WTC11 (cell line): ENCODE results near the gene CAPN2. TPM values are rescaled to one million over a fixed set of nuclear protein-coding genes. Genes with fewer than 3 reads are reported as not detected.
A peak's percentile ranks its signal among the peaks of the same experiment; 100 is the strongest.

Experiments
- ATAC-seq: fragments of 200-7000 bp; cut with Tn5 transposase; 2 replicates; pipeline ENCODE4 v1.10.0; 2021; ENCODE audit warnings: mild to moderate bottlenecking, moderate library complexity
- CTCF ChIA-PET: fragments of 300-600 bp; sonication (Branson Sonifier 250); formaldehyde crosslinking; loops from one replicate; lab custom pipeline; 2021; ENCODE audit warnings: antibody characterized with exemption; lab: Charles Lee
- POLR2A ChIA-PET: fragments of 350-600 bp; sonication (Branson Sonifier 250); formaldehyde crosslinking; loops from one replicate; lab custom pipeline; 2021; ENCODE audit warnings: antibody characterized with exemption; lab: Charles Lee
- DNase-seq: peaks from one replicate; pipeline ENCODE4 v3.0.0; 2021; ENCODE audit warnings: low spot score
- H3K27ac Mint-ChIP-seq: 2 replicates; pipeline ENCODE4 v1.8.0; 2021; ENCODE audit warnings: mixed read lengths
- H3K27me3 Mint-ChIP-seq: 2 replicates; pipeline ENCODE4 v1.8.0; 2021; ENCODE audit warnings: low read depth, mild to moderate bottlenecking, moderate library complexity, mixed read lengths
- H3K36me3 Mint-ChIP-seq: 2 replicates; pipeline ENCODE4 v1.8.0; 2021; ENCODE audit warnings: mixed read lengths
- H3K4me1 Mint-ChIP-seq: 2 replicates; pipeline ENCODE4 v1.8.0; 2022; ENCODE audit warnings: mixed read lengths
- H3K4me3 Mint-ChIP-seq: 2 replicates; pipeline ENCODE4 v1.8.0; 2021; ENCODE audit warnings: mild to moderate bottlenecking, moderate library complexity, mixed read lengths
- H3K9me3 Mint-ChIP-seq: 2 replicates; pipeline ENCODE4 v1.8.0; 2021; ENCODE audit warnings: mixed read lengths
- ATF3 ChIP-seq: sonication (generic); formaldehyde crosslinking; conservative IDR thresholded peaks from 2 replicates; pipeline ENCODE4 v1.8.1; 2022; ENCODE audit warnings: mild to moderate bottlenecking, missing genetic modification reagents
- ATF6 ChIP-seq: sonication (generic); formaldehyde crosslinking; IDR thresholded peaks from 2 replicates; pipeline ENCODE4 v1.8.1; 2023; ENCODE audit warnings: mild to moderate bottlenecking, missing genetic modification reagents
- CDX4 ChIP-seq: fragments of 250-450 bp; sonication (Bioruptor Pico); IDR thresholded peaks from 2 replicates; pipeline ENCODE4 v1.9.0; 2021; ENCODE audit warnings: moderate library complexity, mild to moderate bottlenecking, inconsistent platforms, borderline replicate concordance
- E2F1 ChIP-seq: sonication (generic); formaldehyde crosslinking; IDR thresholded peaks from 2 replicates; pipeline ENCODE4 v1.8.0; 2022; ENCODE audit warnings: mild to moderate bottlenecking, missing genetic modification reagents
- E2F4 ChIP-seq: sonication (generic); formaldehyde crosslinking; IDR thresholded peaks from 2 replicates; pipeline ENCODE4 v1.8.1; 2022; ENCODE audit warnings: low read depth, mild to moderate bottlenecking, moderate library complexity, missing genetic modification reagents, borderline replicate concordance
- ETV6 ChIP-seq: sonication (generic); formaldehyde crosslinking; IDR thresholded peaks from 2 replicates; pipeline ENCODE4 v1.8.1; 2022; ENCODE audit warnings: mild to moderate bottlenecking, missing genetic modification reagents
- GRHL2 ChIP-seq: fragments of 250-450 bp; sonication (Bioruptor Pico); IDR thresholded peaks from 2 replicates; pipeline ENCODE4 v1.8.0; 2022; ENCODE audit warnings: mild to moderate bottlenecking, moderate library complexity; ENCODE audit not compliant: insufficient replicate concordance, severe bottlenecking
- JAZF1 ChIP-seq: fragments of 250-450 bp; sonication (Bioruptor Pico); IDR thresholded peaks from 2 replicates; pipeline ENCODE4 v1.9.0; 2021; ENCODE audit warnings: moderate library complexity, mild to moderate bottlenecking, inconsistent platforms
- KAT7 ChIP-seq: sonication (generic); formaldehyde crosslinking; IDR thresholded peaks from 2 replicates; pipeline ENCODE4 v1.8.1; 2023; ENCODE audit warnings: missing genetic modification reagents, mild to moderate bottlenecking, borderline replicate concordance
- NFE2L1 ChIP-seq: sonication (generic); formaldehyde crosslinking; IDR thresholded peaks from 2 replicates; pipeline ENCODE4 v1.8.1; 2023; ENCODE audit warnings: missing genetic modification reagents
- PRDM15 ChIP-seq: sonication (generic); formaldehyde crosslinking; IDR thresholded peaks from 2 replicates; pipeline ENCODE4 v1.8.0; 2022; ENCODE audit warnings: missing genetic modification reagents
- PRRX2 ChIP-seq: fragments of 250-450 bp; sonication (Bioruptor Pico); IDR thresholded peaks from 2 replicates; pipeline ENCODE4 v1.8.0; 2021; ENCODE audit warnings: mild to moderate bottlenecking
- SOX15 ChIP-seq: fragments of 250-450 bp; sonication (Bioruptor Pico); IDR thresholded peaks from 2 replicates; pipeline ENCODE4 v1.9.0; 2021; ENCODE audit warnings: mild to moderate bottlenecking
- TCF7 ChIP-seq: sonication (generic); formaldehyde crosslinking; IDR thresholded peaks from 2 replicates; pipeline ENCODE4 v1.8.0; 2022; ENCODE audit warnings: mild to moderate bottlenecking, low read depth, missing genetic modification reagents, moderate library complexity
- TEAD1 ChIP-seq: sonication (generic); formaldehyde crosslinking; IDR thresholded peaks from 2 replicates; pipeline ENCODE4 v1.8.0; 2022; ENCODE audit warnings: mild to moderate bottlenecking, missing genetic modification reagents
- ZBTB21 ChIP-seq: sonication (generic); formaldehyde crosslinking; IDR thresholded peaks from 2 replicates; pipeline ENCODE4 v1.8.1; 2023; ENCODE audit warnings: mild to moderate bottlenecking, missing genetic modification reagents, borderline replicate concordance
- ZNF263 ChIP-seq: sonication (generic); formaldehyde crosslinking; IDR thresholded peaks from 2 replicates; pipeline ENCODE4 v1.8.1; 2022; ENCODE audit warnings: low read depth, mild to moderate bottlenecking, moderate library complexity, missing genetic modification reagents
- total RNA-seq: library from RNA; stranded (reverse); gene quantifications from 3 replicates; pipeline ENCODE4 v1.2.3, GENCODE V29; 2021
- TF ChIP-seq, protein P1 (sequence below): sonication (generic); formaldehyde crosslinking; conservative IDR thresholded peaks from 2 replicates; pipeline ENCODE4 v1.8.1; 2023; ENCODE audit warnings: mild to moderate bottlenecking, low read depth, missing genetic modification reagents, moderate library complexity

Gene CAPN2
- total RNA-seq, 1 experiment from 2014 or later: 21.3 TPM

GRCh38 chr1:223811634-223812101, 99.3 kb downstream of the CAPN2 start:
- POLR2A ChIA-PET: interaction anchor here (0.7 kb wide), 2 partner anchors 10 to 42 kb away, joined by 3 to 5 read pairs; no protein-coding TSS in a partner anchor
- TF ChIP-seq CDX4 (CRISPR knock-in tag) (no peak), ATF3 (CRISPR knock-in tag) (no peak), PRRX2 (CRISPR knock-in tag) (no peak), TEAD1 (no peak), E2F1 (CRISPR knock-in tag) (no peak), NFE2L1 (CRISPR knock-in tag) (no peak), SOX15 (CRISPR knock-in tag) (no peak), ZNF263 (CRISPR knock-in tag) (no peak), TCF7 (CRISPR knock-in tag) (no peak), ZBTB21 (no peak), GRHL2 (CRISPR knock-in tag) (no peak), PRDM15 (no peak), ETV6 (CRISPR knock-in tag) (no peak), ATF6 (no peak), KAT7 (CRISPR knock-in tag) (no peak), JAZF1 (CRISPR knock-in tag) (no peak), E2F4 (no peak)
- TF ChIP-seq, protein P1, sequence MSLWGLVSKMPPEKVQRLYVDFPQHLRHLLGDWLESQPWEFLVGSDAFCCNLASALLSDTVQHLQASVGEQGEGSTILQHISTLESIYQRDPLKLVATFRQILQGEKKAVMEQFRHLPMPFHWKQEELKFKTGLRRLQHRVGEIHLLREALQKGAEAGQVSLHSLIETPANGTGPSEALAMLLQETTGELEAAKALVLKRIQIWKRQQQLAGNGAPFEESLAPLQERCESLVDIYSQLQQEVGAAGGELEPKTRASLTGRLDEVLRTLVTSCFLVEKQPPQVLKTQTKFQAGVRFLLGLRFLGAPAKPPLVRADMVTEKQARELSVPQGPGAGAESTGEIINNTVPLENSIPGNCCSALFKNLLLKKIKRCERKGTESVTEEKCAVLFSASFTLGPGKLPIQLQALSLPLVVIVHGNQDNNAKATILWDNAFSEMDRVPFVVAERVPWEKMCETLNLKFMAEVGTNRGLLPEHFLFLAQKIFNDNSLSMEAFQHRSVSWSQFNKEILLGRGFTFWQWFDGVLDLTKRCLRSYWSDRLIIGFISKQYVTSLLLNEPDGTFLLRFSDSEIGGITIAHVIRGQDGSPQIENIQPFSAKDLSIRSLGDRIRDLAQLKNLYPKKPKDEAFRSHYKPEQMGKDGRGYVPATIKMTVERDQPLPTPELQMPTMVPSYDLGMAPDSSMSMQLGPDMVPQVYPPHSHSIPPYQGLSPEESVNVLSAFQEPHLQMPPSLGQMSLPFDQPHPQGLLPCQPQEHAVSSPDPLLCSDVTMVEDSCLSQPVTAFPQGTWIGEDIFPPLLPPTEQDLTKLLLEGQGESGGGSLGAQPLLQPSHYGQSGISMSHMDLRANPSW (CRISPR knock-in tag): no peak
- ATAC-seq: peak; percentile 47
- H3K4me3 Mint-ChIP-seq: no peak overlapping the region
- no peak for DNase-seq
- H3K27ac Mint-ChIP-seq: no peak overlapping the region
- H3K36me3 Mint-ChIP-seq: peaks cover 56% of the 10 kb centered on the region
- H3K27me3 Mint-ChIP-seq: no peaks in the 10 kb centered on the region
- CTCF ChIA-PET: interaction anchor here (0.6 to 2.4 kb wide), 2 partner anchors 13 to 15 kb away, joined by 4 to 5 read pairs; no protein-coding TSS in a partner anchor
- H3K9me3 Mint-ChIP-seq: peaks cover 8% of the 10 kb centered on the region
- no peaks in the 10 kb centered on the region for H3K4me1 Mint-ChIP-seq
